K562 (cell line): ENCODE results near the gene GMDS. TPM values are rescaled to one million over a fixed set of nuclear protein-coding genes. Genes with fewer than 3 reads are reported as not detected.

Experiments used
- ATAC-seq: fragments of 200-7000 bp; cut with Tn5 transposase; 3 replicates; pipeline ENCODE4 v1.9.1; 2020; ENCODE audit warnings: moderate library complexity
- BruUV-seq: library from RNA; stranded (reverse); fragments of 400-500 nt; replicated peaks from 2 replicates; lab custom pipeline; 2021; lab: Mats Ljungman, UMichigan
- CTCF ChIA-PET: fragments of 300-600 bp; formaldehyde crosslinking; extraction: SDS; loops from one replicate; lab custom pipeline; 2021; ENCODE audit warnings: low intra/inter-chr PET ratio; lab: Yijun Ruan, JAX
- POLR2A ChIA-PET: fragments of 300-600, 350-650 bp; sonication (Branson Sonifier 250); formaldehyde crosslinking; extraction: SDS; loops from one replicate; lab custom pipeline; 2021; ENCODE audit warnings: antibody characterized with exemption, inconsistent platforms; lab: Yijun Ruan, JAX
- DNase-seq, 4 experiments: peaks; one replicate each; pipeline versions ENCODE4 v3.0.0 to v3.0.0-alpha.2; 2011 to 2018; ENCODE audit warnings: low spot score in 3 of 4, mixed read lengths in 3 of 4; ENCODE audit errors: extremely low read depth in 1 of 4
- FAIRE-seq: peaks from 2 replicates; lab custom pipeline; 2011; peaks lifted over from hg19 to GRCh38; lab: Jason Lieb, UNC
- H2AFZ ChIP-seq: 2 replicates; pipeline ENCODE4 v1.6.0; 2011; ENCODE audit warnings: low read depth, low read length, control low read depth, inconsistent platforms
- H3K27ac ChIP-seq: fragments of 200-600 bp; 3 replicates; pipeline ENCODE4 v1.8.0; 2011; ENCODE audit warnings: low read depth, mild to moderate bottlenecking, control low read depth, inconsistent platforms, low read length, moderate library complexity, mixed read lengths; ENCODE audit errors: extremely low read depth
- H3K27me3 ChIP-seq, 2 experiments: fragments of 300-600 bp in 1 of 2; 2 replicates in 1 of 2; 3 replicates in 1 of 2; pipeline versions ENCODE4 v1.6.0 to v1.8.0; 2011; ENCODE audit warnings: inconsistent platforms in 2 of 2, low read length in 2 of 2, mild to moderate bottlenecking in 1 of 2, mixed read lengths in 1 of 2, moderate library complexity in 1 of 2; ENCODE audit not compliant: control insufficient read depth in 2 of 2, insufficient read depth in 2 of 2
- H3K36me3 ChIP-seq: fragments of 300-600 bp; 3 replicates; pipeline ENCODE4 v1.8.0; 2011; ENCODE audit warnings: mild to moderate bottlenecking, low read length, inconsistent platforms; ENCODE audit not compliant: control insufficient read depth, insufficient read depth
- H3K4me1 ChIP-seq, 2 experiments: fragments of 200-600 bp in 1 of 2; replicated peaks in 1 of 2; 2 replicates in 1 of 2; 3 replicates in 1 of 2; pipeline versions ENCODE4 v1.5.1 to v1.8.0; 2011; ENCODE audit warnings: inconsistent platforms in 2 of 2, low read length in 2 of 2, mild to moderate bottlenecking in 1 of 2, mixed read lengths in 1 of 2, moderate library complexity in 1 of 2; ENCODE audit not compliant: control insufficient read depth in 2 of 2, insufficient read depth in 2 of 2
- H3K4me2 ChIP-seq: 2 replicates; pipeline ENCODE4 v1.6.1; 2011; ENCODE audit warnings: low read length, control low read depth, inconsistent platforms, mixed read lengths; ENCODE audit not compliant: insufficient read depth
- H3K4me3 ChIP-seq: fragments of 200-600 bp; sonication (generic), shearing (Covaris generic); 2 replicates; pipeline ENCODE4 v1.5.1; 2016; ENCODE audit warnings: control low read depth, inconsistent platforms
- H3K79me2 ChIP-seq: fragments of 200-600 bp; 3 replicates; pipeline ENCODE4 v1.8.0; 2011; ENCODE audit warnings: low read length, inconsistent platforms; ENCODE audit not compliant: control insufficient read depth, insufficient read depth
- H3K9ac ChIP-seq, 2 experiments: 2 replicates each; pipeline versions ENCODE4 v1.6.0 to v1.6.1; 2011; ENCODE audit warnings: low read depth in 2 of 2, low read length in 2 of 2, control low read depth in 1 of 2, inconsistent platforms in 1 of 2, mild to moderate bottlenecking in 1 of 2, mixed read lengths in 1 of 2; ENCODE audit not compliant: insufficient read depth in 1 of 2
- H3K9me1 ChIP-seq: one replicate; pipeline ENCODE4 v1.6.0; 2011; ENCODE audit warnings: inconsistent platforms, mild to moderate bottlenecking, low read length, moderate library complexity; ENCODE audit not compliant: control insufficient read depth, insufficient read depth
- H3K9me3 ChIP-seq: replicated peaks from 2 replicates; pipeline ENCODE4 v1.5.1; 2011; ENCODE audit warnings: low read depth, low read length, inconsistent platforms; ENCODE audit not compliant: control insufficient read depth, insufficient read depth
- H4K20me1 ChIP-seq: replicated peaks from 2 replicates; pipeline ENCODE4 v1.6.1; 2011; ENCODE audit warnings: low read length, inconsistent platforms, mixed read lengths; ENCODE audit not compliant: control insufficient read depth, insufficient read depth
- CHD1 ChIP-seq: fragments of 200-600 bp; sonication (generic); IDR thresholded peaks from one replicate; pipeline ENCODE4 v1.6.1; 2012; ENCODE audit warnings: mild to moderate bottlenecking, moderate library complexity, low read length, inconsistent platforms
- HDGF ChIP-seq: fragments of 450-650 bp; IDR thresholded peaks from 2 replicates; pipeline ENCODE4 v1.6.1; 2016
- KLF1 ChIP-seq: fragments of 450-650 bp; IDR thresholded peaks from 2 replicates; pipeline ENCODE4 v1.6.1; 2016; ENCODE audit warnings: missing genetic modification characterization, missing compliant biosample characterization
- KLF13 ChIP-seq: fragments of 450-650 bp; IDR thresholded peaks from 2 replicates; pipeline ENCODE4 v1.6.1; 2016; ENCODE audit warnings: missing genetic modification characterization, low read depth, mild to moderate bottlenecking, missing compliant biosample characterization, moderate library complexity, borderline replicate concordance
- MCM5 ChIP-seq: fragments of 450-650 bp; IDR thresholded peaks from 2 replicates; pipeline ENCODE4 v1.6.1; 2016; ENCODE audit warnings: low read depth
- NR2C2 ChIP-seq, 2 experiments: fragments of 200-800 bp in 1 of 2; sonication (Bioruptor generic) in 1 of 2; sonication (generic) in 1 of 2; formaldehyde crosslinking in 1 of 2; IDR thresholded peaks; 2 replicates each; pipeline versions ENCODE4 v1.6.1 to v1.8.0; 2016 to 2022; ENCODE audit warnings: mild to moderate bottlenecking in 1 of 2, missing compliant biosample characterization in 1 of 2, missing genetic modification characterization in 1 of 2, missing genetic modification reagents in 1 of 2
- SREBF1 ChIP-seq: fragments of 150-350 bp; IDR thresholded peaks from 2 replicates; pipeline ENCODE4 v1.6.1; 2014; ENCODE audit warnings: antibody characterized with exemption, low read depth, low read length, borderline replicate concordance
- TEAD1 ChIP-seq, 2 experiments: fragments of 450-650 bp in 1 of 2; sonication (generic) in 1 of 2; formaldehyde crosslinking; IDR thresholded peaks; 2 replicates each; pipeline versions ENCODE4 v1.4.0 to v1.8.0; 2020 to 2022; ENCODE audit warnings: mild to moderate bottlenecking in 2 of 2, missing genetic modification reagents in 1 of 2
- TEAD2 ChIP-seq: fragments of 450-650 bp; IDR thresholded peaks from 2 replicates; pipeline ENCODE4 v1.6.1; 2016; ENCODE audit warnings: missing genetic modification characterization, control low read depth, missing compliant biosample characterization
- ZNF282 ChIP-seq: sonication (generic); formaldehyde crosslinking; IDR thresholded peaks from 2 replicates; pipeline ENCODE4 v1.8.1; 2023; ENCODE audit warnings: missing genetic modification reagents
- whole genome bisulfite sequencing: fragments of 100-300 bp; shearing (Covaris generic); methylation state at CpG from one replicate; pipeline ENCODE4 v1.1.6; 2016; ENCODE audit warnings: low coverage, mixed read lengths; ENCODE audit not compliant: insufficient coverage; ENCODE audit errors: missing lambda C conversion rate; 5-methylcytosine and 5-hydroxymethylcytosine counted together
- in situ Hi-C: fragments of 300-500 bp; cut with MboI; formaldehyde crosslinking; loops from 4 replicates; pipeline ENCODE4 v1.15.0; 2018; ENCODE audit warnings: inconsistent platforms, mixed read lengths
- intact Hi-C: fragments of 100-400 bp; cut with micrococcal nuclease; formaldehyde crosslinking; loops from 2 replicates; pipeline ENCODE4 v1.14.2; 2022
- polyA plus RNA-seq, 8 experiments: library from polyadenylated mRNA; depleted of rRNA in 4 of 8; stranded (reverse) in 5 of 8; unstranded in 3 of 8; fragments of >200 nt; fragmentation: Nextera tagmentation in 2 of 8; fragmentation: Illumina TruSeq in 1 of 8; extraction: Ambion mirVana in 2 of 8; extraction: Trizol in 1 of 8; gene quantifications; 2 replicates each; pipeline versions ENCODE4 v1.2.1 to v1.2.3, GENCODE V29; 2011 to 2014; ENCODE audit warnings: inconsistent platforms in 1 of 8, missing spikeins in 1 of 8
- total RNA-seq, 7 experiments: library from RNA; depleted of rRNA in 6 of 7; stranded (reverse); fragments of >200 nt in 6 of 7; fragmentation: Illumina TruSeq in 2 of 7; extraction: Trizol in 2 of 7; gene quantifications; 2 replicates each; pipeline versions ENCODE4 v1.2.1 to v1.2.3, GENCODE V29; 2011 to 2021; ENCODE audit warnings: low replicate concordance in 1 of 7
- TF ChIP-seq, protein P1 (sequence below): fragments of 450-650 bp; IDR thresholded peaks from 2 replicates; pipeline ENCODE4 v1.7.1; 2018; ENCODE audit warnings: mild to moderate bottlenecking, low read depth; ENCODE audit not compliant: partially characterized antibody
- TF ChIP-seq, protein P2 (sequence below): fragments of 250-450 bp; sonication (Bioruptor Pico); IDR thresholded peaks from 2 replicates; pipeline ENCODE4 v1.5.0; 2021

Gene GMDS
- total and polyA plus RNA-seq, 9 of the 15 experiments (the other 6 are each of a cell fraction or from before 2014, with no cell fraction given) = 0.48 to 31.8 (median 13.4) TPM

GRCh38 chr6:2182251-2182650 lies 63.2 kb downstream of the GMDS start:
- peaks cover 13% of the 10 kb centered on the region; the same call in 1 of the 2 replicates for H4K20me1 ChIP-seq
- peaks cover 0 to 3% of the 10 kb centered on the region in 2 experiments; a peak in 2 of 5 replicates for H3K27me3 ChIP-seq
- ATAC-seq (no peak), FAIRE-seq (no peak)
- no peaks in the 10 kb centered on the region for H3K79me2 ChIP-seq
- H3K36me3 ChIP-seq = no peaks in the 10 kb centered on the region
- no peak overlapping the region for H3K9ac ChIP-seq
- no TSS peak for BruUV-seq
- ChIA-PET CTCF (no interaction called here), POLR2A (interaction anchor here (1.1 kb wide), 1 partner anchor 10 kb away, joined by 4 read pairs; no protein-coding TSS in a partner anchor)
- no peak overlapping the region for H2AFZ ChIP-seq
- H3K9me1 ChIP-seq = no peaks in the 10 kb centered on the region
- no peak overlapping the region for H3K4me3 ChIP-seq
- H3K4me2 ChIP-seq = no peak overlapping the region
- intact Hi-C loops = no loop called here
- in situ Hi-C loops = loop anchor here (10.0 kb wide), 1 partner anchor 577 kb away; the partner anchor contains the start of gene FOXC1
- H3K9me3 ChIP-seq = no peaks in the 10 kb centered on the region
- TF ChIP-seq KLF13 (tag) (no peak), CHD1 (no peak), TEAD1 (CRISPR knock-in tag; IDR thresholded peaks at IDR 0.05) (no peak), MCM5 (no peak), TEAD2 (no peak), SREBF1 (no peak), NR2C2 (CRISPR knock-in tag; IDR thresholded peaks at IDR 0.05) (no peak), NR2C2 (tag; IDR thresholded peaks at IDR 0.05) (no peak), KLF1 (no peak), HDGF (no peak), ZNF282 (no peak)
- TF ChIP-seq, protein P1, sequence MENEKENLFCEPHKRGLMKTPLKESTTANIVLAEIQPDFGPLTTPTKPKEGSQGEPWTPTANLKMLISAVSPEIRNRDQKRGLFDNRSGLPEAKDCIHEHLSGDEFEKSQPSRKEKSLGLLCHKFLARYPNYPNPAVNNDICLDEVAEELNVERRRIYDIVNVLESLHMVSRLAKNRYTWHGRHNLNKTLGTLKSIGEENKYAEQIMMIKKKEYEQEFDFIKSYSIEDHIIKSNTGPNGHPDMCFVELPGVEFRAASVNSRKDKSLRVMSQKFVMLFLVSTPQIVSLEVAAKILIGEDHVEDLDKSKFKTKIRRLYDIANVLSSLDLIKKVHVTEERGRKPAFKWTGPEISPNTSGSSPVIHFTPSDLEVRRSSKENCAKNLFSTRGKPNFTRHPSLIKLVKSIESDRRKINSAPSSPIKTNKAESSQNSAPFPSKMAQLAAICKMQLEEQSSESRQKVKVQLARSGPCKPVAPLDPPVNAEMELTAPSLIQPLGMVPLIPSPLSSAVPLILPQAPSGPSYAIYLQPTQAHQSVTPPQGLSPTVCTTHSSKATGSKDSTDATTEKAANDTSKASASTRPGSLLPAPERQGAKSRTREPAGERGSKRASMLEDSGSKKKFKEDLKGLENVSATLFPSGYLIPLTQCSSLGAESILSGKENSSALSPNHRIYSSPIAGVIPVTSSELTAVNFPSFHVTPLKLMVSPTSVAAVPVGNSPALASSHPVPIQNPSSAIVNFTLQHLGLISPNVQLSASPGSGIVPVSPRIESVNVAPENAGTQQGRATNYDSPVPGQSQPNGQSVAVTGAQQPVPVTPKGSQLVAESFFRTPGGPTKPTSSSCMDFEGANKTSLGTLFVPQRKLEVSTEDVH = no peak
- TF ChIP-seq, protein P2, sequence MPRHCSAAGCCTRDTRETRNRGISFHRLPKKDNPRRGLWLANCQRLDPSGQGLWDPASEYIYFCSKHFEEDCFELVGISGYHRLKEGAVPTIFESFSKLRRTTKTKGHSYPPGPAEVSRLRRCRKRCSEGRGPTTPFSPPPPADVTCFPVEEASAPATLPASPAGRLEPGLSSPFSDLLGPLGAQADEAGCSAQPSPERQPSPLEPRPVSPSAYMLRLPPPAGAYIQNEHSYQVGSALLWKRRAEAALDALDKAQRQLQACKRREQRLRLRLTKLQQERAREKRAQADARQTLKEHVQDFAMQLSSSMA (CRISPR knock-in tag) = no peak
- TF ChIP-seq, all 486 proteins: peak for 0
- Histone ChIP-seq H3K27ac (no peak overlapping the region), H3K4me1 (no peaks in the 10 kb centered on the region)
- DNase-seq = no peak
- 0% methylated on average over 1 of the region's 1 CpG for WGBS
